ENCODE measurements around the gene LRRTM4.

DNA sequence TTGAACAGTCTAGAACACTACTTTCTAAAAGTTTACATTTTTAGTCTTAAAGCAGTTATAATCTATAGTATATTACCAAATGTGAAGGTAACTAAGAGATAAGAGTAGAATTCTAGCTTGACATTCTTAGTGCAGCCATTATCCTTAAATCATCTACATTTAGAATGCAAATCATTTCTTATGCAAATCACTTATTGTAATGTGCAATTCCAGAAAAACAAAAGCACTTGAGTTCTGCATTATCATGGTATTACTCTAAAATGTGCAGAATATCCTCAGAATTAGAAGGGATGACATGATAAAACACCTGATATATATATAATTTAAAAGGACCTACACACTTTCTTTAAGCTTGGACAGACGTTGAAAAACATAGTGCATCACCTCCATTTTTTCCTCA, 712 bp upstream of the LRRTM4 start:
- TF ChIP-seq CHD1 (IDR thresholded peaks at IDR 0.05; ENCODE audit: low read depth, low read length) (no peak), POLR2A (IDR thresholded peaks at IDR 0.05; ENCODE audit: low read depth, low read length) (no peak), KDM1A (IDR thresholded peaks at IDR 0.05; ENCODE audit: borderline replicate concordance) (no peak), CTCF (IDR thresholded peaks at IDR 0.05 in 2 of 3, conservative IDR thresholded peaks at IDR 0.05 in 1 of 3; ENCODE audit: control insufficient read depth in 2 of 3, extremely low read depth in 1 of 3, insufficient read depth in 1 of 3, low read depth in 3 of 3, low read length in 3 of 3) (no peak), LARP7 (IDR thresholded peaks at IDR 0.05) (no peak), SIN3A (IDR thresholded peaks at IDR 0.05; ENCODE audit: low read depth, low read length) (no peak), SP1 (IDR thresholded peaks at IDR 0.05; ENCODE audit: low read depth, low read length) (no peak)

Data from GM12878 (cell line).